Loucy (cell line): ENCODE data around the gene LDB3.

ENCODE experiments used
- CTCF ChIP-seq: fragments of 200-600 bp; sonication (generic); conservative IDR thresholded peaks from 2 replicates; pipeline ENCODE4 v1.5.1; 2014; ENCODE audit warnings: mild to moderate bottlenecking, antibody characterized with exemption, low read length
- EZH2phosphoT487 ChIP-seq: fragments of 200-600 bp; IDR thresholded peaks from 2 replicates; pipeline ENCODE4 v1.6.1; 2018; ENCODE audit warnings: antibody characterized with exemption, mild to moderate bottlenecking, moderate library complexity, borderline replicate concordance

DNA sequence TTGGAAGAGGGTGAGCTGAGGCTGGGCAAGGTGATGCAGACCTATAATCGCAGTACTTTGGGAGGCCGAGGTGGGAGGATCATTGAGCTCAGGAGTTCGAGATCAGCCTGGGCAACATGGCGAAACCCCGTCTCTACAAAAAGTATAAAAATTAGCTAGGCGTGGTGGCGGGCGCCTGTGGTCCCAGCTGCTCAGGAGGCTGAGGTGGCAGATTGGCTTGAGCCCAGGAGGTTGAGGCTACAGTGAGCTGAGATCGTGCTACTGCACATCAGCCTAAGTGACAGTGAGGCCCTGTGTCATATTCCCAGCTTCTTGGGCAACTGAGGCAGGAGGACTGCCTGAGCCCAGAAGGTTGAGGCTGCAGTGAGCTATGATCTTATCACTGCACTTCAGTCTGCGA is 101.7 kb downstream of the LDB3 start:
- no peak for TF ChIP-seq CTCF
- TF ChIP-seq EZH2phosphoT487: no peak
